Thyroid gland (tissue), 4 donors: Measurements from ENCODE around the gene ZFAND3. TPM values are rescaled to one million over a fixed set of nuclear protein-coding genes. Genes with fewer than 3 reads are reported as not detected.

Experiments used
- DNase-seq, 2 donors: peaks; one replicate each; pipeline ENCODE4 v3.0.0-alpha.2; 2019
- H3K27ac ChIP-seq, 3 donors: fragments of 200-600 bp; sonication (generic); 1 replicate in 2 of 3; 2 replicates in 1 of 3; pipeline ENCODE4 v1.5.1; 2016 to 2019; ENCODE audit warnings: mild to moderate bottlenecking in 1 of 3, moderate library complexity in 1 of 3
- H3K27me3 ChIP-seq: fragments of 200-600 bp; sonication (generic); one replicate; pipeline ENCODE4 v1.5.1; 2019
- H3K36me3 ChIP-seq, 2 donors: fragments of 200-600 bp; sonication (generic); one replicate each; pipeline ENCODE4 v1.5.1; 2016 to 2019
- H3K4me1 ChIP-seq, 2 donors: fragments of 200-600 bp; sonication (generic); one replicate each; pipeline ENCODE4 v1.5.1; 2017 to 2019
- H3K4me3 ChIP-seq, 3 donors: fragments of 200-600 bp; sonication (generic); replicated peaks in 1 of 3; 1 replicate in 2 of 3; 2 replicates in 1 of 3; pipeline ENCODE4 v1.5.1; 2016; ENCODE audit warnings: mild to moderate bottlenecking in 1 of 3
- H3K9me3 ChIP-seq: fragments of 200-600 bp; sonication (generic); one replicate; pipeline ENCODE4 v1.5.1; 2017
- CTCF ChIP-seq, 6 experiments: fragments of 200-600 bp in 3 of 6; fragments of 450-650 bp in 3 of 6; sonication (generic) in 3 of 6; IDR thresholded peaks; one replicate each; pipeline ENCODE4 v1.5.1; 2016 to 2019; ENCODE audit warnings: antibody characterized with exemption in 6 of 6, mild to moderate bottlenecking in 2 of 6, inconsistent platforms in 1 of 6, moderate library complexity in 1 of 6
- POLR2A ChIP-seq, 2 donors: fragments of 450-650 bp; IDR thresholded peaks; one replicate each; pipeline ENCODE4 v1.6.1; 2017; ENCODE audit warnings: antibody characterized with exemption in 2 of 2, mild to moderate bottlenecking in 2 of 2, moderate library complexity in 1 of 2
- WGBS, 2 donors: methylation state at CpG; one replicate each; pipeline ENCODE4 v1.1.5; 2017; 5-methylcytosine and 5-hydroxymethylcytosine counted together
- intact Hi-C: fragments of 100-400 bp; cut with DNase I; formaldehyde crosslinking; loops from one replicate; pipeline ENCODE4 v1.15.1; 2023
- total RNA-seq, 4 donors: library from RNA; depleted of rRNA; stranded (reverse); fragments of >200 nt; gene quantifications; one replicate each; pipeline ENCODE4 v1.2.3, GENCODE V29; 2016

Gene ZFAND3
- total RNA-seq, 4 donors from 2014 or later: 41.3 to 57.7 (median 55.9) TPM

- no peaks in the 10 kb centered on the region for H3K27me3 ChIP-seq
- H3K9me3 ChIP-seq: no peaks in the 10 kb centered on the region
- no peaks in the 10 kb centered on the region for H3K36me3 ChIP-seq
- H3K27ac ChIP-seq: no peak overlapping the region
- no peak for DNase-seq
- WGBS, 2 donors: 88 to 92% methylated on average over 6 of the region's 6 CpGs
- no peak overlapping the region for H3K4me3 ChIP-seq
- TF ChIP-seq POLR2A (IDR thresholded peaks at IDR 0.05) (no peak), CTCF (IDR thresholded peaks at IDR 0.05) (no peak)
- peaks cover 24 to 33% of the 10 kb centered on the region in 2 donors for H3K4me1 ChIP-seq
- intact Hi-C loops: no loop called here
These were observed 272.1 kb downstream of the ZFAND3 start for GRCh38 chr6:38091613-38092012.

- Histone ChIP-seq H3K9me3 (no peaks in the 10 kb centered on the region), H3K4me3 (no peak overlapping the region), H3K4me1 (peaks cover 25 to 33% of the 10 kb centered on the region in 2 donors), H3K27ac (peak overlapping the region in 1 of 3 donors; percentile 36), H3K27me3 (no peaks in the 10 kb centered on the region), H3K36me3 (no peaks in the 10 kb centered on the region)
- 77% methylated on average over 4 of the region's 4 CpGs for WGBS, 2 donors
- TF ChIP-seq CTCF (IDR thresholded peaks at IDR 0.05): no peak
- no peak for TF ChIP-seq POLR2A (IDR thresholded peaks at IDR 0.05)
- no peak for DNase-seq
- intact Hi-C loops: no loop called here
These were observed 272.9 kb downstream of the ZFAND3 start for GRCh38 chr6:38092465-38092864.

- intact Hi-C loops: no loop called here
- DNase-seq: no peak
- TF ChIP-seq POLR2A (IDR thresholded peaks at IDR 0.05): no peak
- no peak for TF ChIP-seq CTCF (IDR thresholded peaks at IDR 0.05)
- H3K4me3 ChIP-seq: no peak overlapping the region
- peak overlapping the region in 1 of 3 donors; percentile 36 for H3K27ac ChIP-seq
- H3K36me3 ChIP-seq: no peaks in the 10 kb centered on the region
- H3K27me3 ChIP-seq: no peaks in the 10 kb centered on the region
- peaks cover 25 to 33% of the 10 kb centered on the region in 2 donors for H3K4me1 ChIP-seq
- no peaks in the 10 kb centered on the region for H3K9me3 ChIP-seq
These were observed 273.4 kb downstream of the ZFAND3 start for GRCh38 chr6:38092964-38093363.

GRCh38 chr6:38095054-38095453, 275.5 kb downstream of the ZFAND3 start:
- no peaks in the 10 kb centered on the region for H3K36me3 ChIP-seq
- no peaks in the 10 kb centered on the region for H3K27me3 ChIP-seq
- peaks cover 25 to 33% of the 10 kb centered on the region in 2 donors for H3K4me1 ChIP-seq
- TF ChIP-seq CTCF (IDR thresholded peaks at IDR 0.05): no peak
- TF ChIP-seq POLR2A (IDR thresholded peaks at IDR 0.05): no peak
- intact Hi-C loops: loop anchor here (5.0 kb wide), 1 partner anchor 482 kb away; no protein-coding TSS in a partner anchor
- no peak for DNase-seq
- no peaks in the 10 kb centered on the region for H3K9me3 ChIP-seq
- H3K4me3 ChIP-seq: no peak overlapping the region
- H3K27ac ChIP-seq: no peak overlapping the region
- WGBS, 2 donors: 68 to 71% methylated on average over 2 of the region's 2 CpGs

GRCh38 chr6:38099221-38099620, 279.7 kb downstream of the ZFAND3 start:
- no peak for TF ChIP-seq CTCF (IDR thresholded peaks at IDR 0.05)
- no peak for TF ChIP-seq POLR2A (IDR thresholded peaks at IDR 0.05)

More at GRCh38 chr6:38099221-38099620, 279.7 kb downstream of the ZFAND3 start:
- Histone ChIP-seq H3K4me1 (peaks cover 7 to 12% of the 10 kb centered on the region in 2 donors), H3K9me3 (no peaks in the 10 kb centered on the region), H3K4me3 (no peak overlapping the region), H3K36me3 (no peaks in the 10 kb centered on the region), H3K27ac (no peak overlapping the region), H3K27me3 (no peaks in the 10 kb centered on the region)
- WGBS, 2 donors: 89 to 95% methylated on average over 1 of the region's 1 CpG
- intact Hi-C loops: loop anchor here (5.0 kb wide), 1 partner anchor 478 kb away; no protein-coding TSS in a partner anchor
- no peak for DNase-seq
